Parathyroid adenoma (tissue), 2 donors: ENCODE results near the gene PTPN7.

Source experiments
- H2AFZ ChIP-seq: fragments of 300-600 bp; sonication (generic); one replicate; pipeline ENCODE4 v1.7.0; 2017; ENCODE audit warnings: antibody characterized with exemption, mild to moderate bottlenecking
- H3K27ac ChIP-seq: fragments of 300-600 bp; sonication (generic); one replicate; pipeline ENCODE4 v1.7.0; 2017
- H3K27me3 ChIP-seq: fragments of 300-600 bp; sonication (generic); one replicate; pipeline ENCODE4 v1.7.0; 2017; ENCODE audit warnings: low read length; ENCODE audit not compliant: control insufficient read depth, insufficient read depth
- H3K36me3 ChIP-seq: fragments of 300-600 bp; sonication (generic); one replicate; pipeline ENCODE4 v1.7.0; 2017; ENCODE audit warnings: low read length; ENCODE audit not compliant: control insufficient read depth, insufficient read depth
- H3K4me1 ChIP-seq: fragments of 300-600 bp; sonication (generic); one replicate; pipeline ENCODE4 v1.7.0; 2017; ENCODE audit warnings: control low read depth
- H3K4me2 ChIP-seq: fragments of 300-600 bp; sonication (generic); one replicate; pipeline ENCODE4 v1.7.0; 2017; ENCODE audit warnings: low read length
- H3K4me3 ChIP-seq: fragments of 300-600 bp; sonication (generic); one replicate; pipeline ENCODE4 v1.7.0; 2017; ENCODE audit warnings: low read depth, low read length
- H3K79me2 ChIP-seq: fragments of 300-600 bp; sonication (generic); one replicate; pipeline ENCODE4 v1.7.0; 2017; ENCODE audit warnings: control low read depth
- H3K9ac ChIP-seq: fragments of 300-600 bp; sonication (generic); one replicate; pipeline ENCODE4 v1.7.0; 2017; ENCODE audit warnings: mild to moderate bottlenecking
- H3K9me3 ChIP-seq: fragments of 300-600 bp; sonication (generic); one replicate; pipeline ENCODE4 v1.7.0; 2017; ENCODE audit warnings: low read length; ENCODE audit not compliant: control insufficient read depth
- TF ChIP-seq, protein P1 (sequence below): fragments of 300-600 bp; sonication (generic); IDR thresholded peaks from one replicate; pipeline ENCODE4 v1.7.0; 2017; ENCODE audit warnings: antibody characterized with exemption, mild to moderate bottlenecking
- donor health status: primary hyperparathyroidism.

The PTPN7 gene

DNA sequence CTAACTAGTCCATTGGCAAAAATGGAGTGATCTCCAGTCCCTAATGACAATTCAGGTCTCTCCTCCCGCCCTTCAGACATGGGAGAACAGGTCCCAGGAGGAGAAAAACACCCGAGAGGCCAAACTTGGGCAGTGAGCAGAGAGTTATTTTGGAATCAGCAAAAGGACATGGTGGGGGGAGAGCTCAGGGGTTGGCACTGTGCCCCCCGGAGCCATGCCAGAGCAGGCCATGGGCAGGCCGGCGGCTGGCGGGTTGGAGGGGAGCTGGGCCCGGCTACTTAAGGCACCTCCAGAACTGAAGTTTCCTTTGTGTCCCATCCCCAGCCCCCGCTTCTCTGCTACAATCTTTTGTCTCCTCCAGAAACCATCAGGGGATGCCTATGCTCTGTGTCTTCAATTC lies 40.3 kb upstream of the PTPN7 start:
- Histone ChIP-seq H3K36me3 (no peaks in the 10 kb centered on the region), H2AFZ (no peak overlapping the region), H3K27ac (no peak overlapping the region), H3K9ac (no peak overlapping the region), H3K79me2 (no peaks in the 10 kb centered on the region), H3K4me1 (no peaks in the 10 kb centered on the region), H3K9me3 (no peaks in the 10 kb centered on the region), H3K4me2 (no peak overlapping the region), H3K4me3 (no peak overlapping the region), H3K27me3 (no peaks in the 10 kb centered on the region)
- TF ChIP-seq, protein P1, sequence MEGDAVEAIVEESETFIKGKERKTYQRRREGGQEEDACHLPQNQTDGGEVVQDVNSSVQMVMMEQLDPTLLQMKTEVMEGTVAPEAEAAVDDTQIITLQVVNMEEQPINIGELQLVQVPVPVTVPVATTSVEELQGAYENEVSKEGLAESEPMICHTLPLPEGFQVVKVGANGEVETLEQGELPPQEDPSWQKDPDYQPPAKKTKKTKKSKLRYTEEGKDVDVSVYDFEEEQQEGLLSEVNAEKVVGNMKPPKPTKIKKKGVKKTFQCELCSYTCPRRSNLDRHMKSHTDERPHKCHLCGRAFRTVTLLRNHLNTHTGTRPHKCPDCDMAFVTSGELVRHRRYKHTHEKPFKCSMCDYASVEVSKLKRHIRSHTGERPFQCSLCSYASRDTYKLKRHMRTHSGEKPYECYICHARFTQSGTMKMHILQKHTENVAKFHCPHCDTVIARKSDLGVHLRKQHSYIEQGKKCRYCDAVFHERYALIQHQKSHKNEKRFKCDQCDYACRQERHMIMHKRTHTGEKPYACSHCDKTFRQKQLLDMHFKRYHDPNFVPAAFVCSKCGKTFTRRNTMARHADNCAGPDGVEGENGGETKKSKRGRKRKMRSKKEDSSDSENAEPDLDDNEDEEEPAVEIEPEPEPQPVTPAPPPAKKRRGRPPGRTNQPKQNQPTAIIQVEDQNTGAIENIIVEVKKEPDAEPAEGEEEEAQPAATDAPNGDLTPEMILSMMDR, result no peak

DNA sequence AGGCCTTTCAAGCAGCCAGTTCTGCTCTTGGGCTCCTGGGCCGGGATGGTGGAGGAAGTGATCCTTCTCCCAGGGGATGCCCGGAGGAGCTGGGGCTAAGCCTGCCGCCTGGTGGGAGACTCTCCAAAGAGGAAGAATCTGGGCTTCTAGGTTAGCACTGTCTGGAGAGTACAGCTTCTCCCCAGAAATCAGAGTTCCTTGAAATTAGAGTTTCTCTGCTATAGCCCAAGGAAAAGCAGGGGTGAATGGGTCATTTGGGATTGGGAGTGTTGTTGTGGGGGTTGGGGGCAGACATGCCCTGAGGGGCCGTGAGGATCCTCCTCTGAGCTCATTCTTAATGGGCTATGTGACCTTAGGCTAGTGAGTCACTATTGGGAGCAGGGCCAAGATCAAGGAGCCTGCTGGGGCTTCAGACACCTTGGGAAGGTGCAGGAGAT lies 39.7 kb upstream of the PTPN7 start:
- Histone ChIP-seq H3K27ac (no peak overlapping the region), H3K4me3 (no peak overlapping the region), H3K79me2 (no peaks in the 10 kb centered on the region), H2AFZ (no peak overlapping the region), H3K9ac (no peak overlapping the region), H3K4me1 (no peaks in the 10 kb centered on the region), H3K4me2 (no peak overlapping the region), H3K9me3 (no peaks in the 10 kb centered on the region), H3K36me3 (no peaks in the 10 kb centered on the region), H3K27me3 (no peaks in the 10 kb centered on the region)
- TF ChIP-seq, protein P1, result no peak

DNA sequence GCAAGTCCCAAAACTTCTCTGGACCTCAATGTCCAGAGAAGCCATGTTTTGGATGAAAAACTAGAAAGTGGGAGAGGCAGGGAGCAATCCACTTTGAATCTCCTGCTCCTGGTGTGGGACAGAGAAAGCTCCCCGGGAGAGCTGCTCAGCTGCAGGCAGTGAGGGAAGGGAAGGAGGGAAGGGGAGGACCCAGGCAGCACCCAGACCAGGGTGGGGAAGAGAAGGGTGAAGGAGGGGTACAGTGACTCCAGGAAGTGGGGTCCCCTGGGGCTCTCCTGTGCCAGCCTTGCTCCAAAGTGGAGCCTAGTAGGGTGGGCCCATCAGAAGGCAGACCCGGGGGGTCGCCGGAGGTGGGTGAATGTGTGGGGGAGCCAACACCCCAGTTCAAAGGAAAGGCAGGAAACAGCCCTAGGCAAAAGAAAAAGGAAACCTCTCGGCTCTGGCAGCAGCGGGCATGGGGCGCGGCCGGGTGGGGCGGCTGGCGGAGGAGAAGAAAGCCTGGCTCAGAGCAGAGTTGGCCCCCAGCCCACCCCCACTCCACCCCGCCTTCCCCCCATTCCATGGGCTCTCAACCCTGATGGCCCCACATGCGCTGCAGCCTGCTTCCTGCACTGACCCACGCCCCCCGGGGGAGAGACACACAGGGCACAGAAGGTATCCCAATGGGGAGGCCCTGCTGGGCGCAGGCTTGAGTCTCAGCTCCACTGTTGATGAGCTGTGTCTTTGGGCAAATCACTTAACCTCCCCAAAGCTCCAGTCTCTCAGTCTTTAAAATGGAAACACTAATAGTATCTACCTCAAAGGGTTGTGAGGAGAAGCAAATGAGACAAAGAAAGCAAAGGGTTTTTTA lies 38.9 kb upstream of the PTPN7 start:
- H3K27me3 ChIP-seq, result no peaks in the 10 kb centered on the region
- no peak overlapping the region for H3K4me3 ChIP-seq
- H3K9me3 ChIP-seq, result no peaks in the 10 kb centered on the region
- no peak overlapping the region for H3K9ac ChIP-seq
- H3K79me2 ChIP-seq, result no peaks in the 10 kb centered on the region
- no peaks in the 10 kb centered on the region for H3K4me1 ChIP-seq
- no peak overlapping the region for H2AFZ ChIP-seq
- H3K4me2 ChIP-seq, result no peak overlapping the region
- TF ChIP-seq, protein P1, result no peak
- H3K27ac ChIP-seq, result no peak overlapping the region
- H3K36me3 ChIP-seq, result no peaks in the 10 kb centered on the region

DNA sequence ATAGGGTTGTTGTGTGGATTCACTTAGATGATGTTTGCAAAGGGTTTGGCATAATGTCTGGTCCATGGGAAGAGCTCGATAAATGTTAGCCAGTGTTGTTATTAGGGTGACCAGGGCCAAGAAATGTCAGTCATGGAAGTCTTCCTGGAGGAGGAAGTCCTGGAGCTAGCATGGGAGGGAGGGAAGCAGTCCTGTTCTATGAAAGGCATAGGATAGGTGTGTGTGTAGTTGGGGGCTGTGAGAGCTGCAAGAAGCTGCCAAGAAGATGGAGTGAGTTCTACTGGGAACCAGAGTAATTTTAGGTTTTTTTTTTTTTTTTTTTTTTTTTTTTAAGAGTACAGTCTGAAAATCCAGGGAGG lies 37.9 kb upstream of the PTPN7 start:
- no peaks in the 10 kb centered on the region for H3K9me3 ChIP-seq
- H2AFZ ChIP-seq, result no peak overlapping the region
- no peaks in the 10 kb centered on the region for H3K36me3 ChIP-seq
- no peak overlapping the region for H3K27ac ChIP-seq
- H3K4me2 ChIP-seq, result no peak overlapping the region
- H3K4me1 ChIP-seq, result no peaks in the 10 kb centered on the region
- peaks cover under 1% of the 10 kb centered on the region for H3K27me3 ChIP-seq
- TF ChIP-seq, protein P1, result no peak
- H3K4me3 ChIP-seq, result no peak overlapping the region
- H3K79me2 ChIP-seq, result no peaks in the 10 kb centered on the region
- H3K9ac ChIP-seq, result no peak overlapping the region
